HL-60/S4 treated with phorbol 12-myristate 13-acetate at 8.2 ng/mL for 4 days and 3 days (cell line): Measurements from ENCODE around the gene PFDN4.
"Not testable (repeated sequence)": the region's sequence is repeated elsewhere in the genome, so short reads cannot be mapped to it uniquely, and the experiment has no call there.

Experiments
- in situ Hi-C: fragments of 300-500 bp; cut with MboI; formaldehyde crosslinking; loops from 2 replicates; pipeline ENCODE4 v1.15.0; 2022; ENCODE audit warnings: low sequenced_read_pairs

PFDN4 gene

DNA sequence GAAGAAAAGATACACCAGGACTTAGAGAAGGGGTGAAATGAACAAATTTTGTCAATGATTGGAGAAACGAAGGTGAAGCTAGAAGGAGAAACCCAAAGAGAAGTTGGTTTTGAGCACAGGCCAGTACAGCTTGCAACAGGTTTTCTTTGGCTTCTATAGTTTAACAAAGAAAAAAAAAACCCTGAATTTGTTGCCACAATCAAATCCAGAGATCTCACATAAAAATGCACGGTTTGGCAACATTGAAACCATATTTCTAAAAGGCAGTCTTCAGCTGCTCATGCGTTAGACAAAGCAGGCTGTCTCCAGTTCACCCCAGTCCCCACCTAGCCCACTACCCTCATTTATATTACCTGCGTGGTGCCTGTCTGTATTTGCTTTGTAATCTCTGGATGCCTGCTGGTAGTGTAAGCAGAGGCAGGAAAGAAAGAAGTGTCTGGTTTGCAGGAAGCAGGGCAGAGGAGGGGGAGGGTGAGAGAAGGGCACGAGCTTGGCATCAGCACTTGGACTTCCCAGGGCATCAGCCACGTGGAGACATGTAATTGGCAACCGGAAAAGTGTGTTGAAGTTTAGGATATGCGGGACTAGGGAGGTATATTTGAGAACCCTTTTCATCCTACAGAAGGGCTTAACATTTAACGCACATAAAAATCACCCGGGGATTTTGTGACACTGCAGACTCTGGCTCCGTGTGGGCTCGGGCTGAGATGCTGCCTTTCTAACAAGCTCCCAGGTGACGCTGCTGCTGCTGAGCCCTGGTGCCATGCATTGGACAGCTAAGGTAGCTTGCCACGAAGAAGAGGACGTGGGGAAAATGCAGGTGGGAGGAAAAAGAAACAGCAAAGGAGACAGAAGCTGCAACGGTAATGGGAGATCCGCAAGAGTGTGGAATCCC is 14.4 kb downstream of the PFDN4 start:
- in situ Hi-C loops = loop anchor here (25.0 kb wide), 1 partner anchor 660 kb away; no protein-coding TSS in a partner anchor

DNA sequence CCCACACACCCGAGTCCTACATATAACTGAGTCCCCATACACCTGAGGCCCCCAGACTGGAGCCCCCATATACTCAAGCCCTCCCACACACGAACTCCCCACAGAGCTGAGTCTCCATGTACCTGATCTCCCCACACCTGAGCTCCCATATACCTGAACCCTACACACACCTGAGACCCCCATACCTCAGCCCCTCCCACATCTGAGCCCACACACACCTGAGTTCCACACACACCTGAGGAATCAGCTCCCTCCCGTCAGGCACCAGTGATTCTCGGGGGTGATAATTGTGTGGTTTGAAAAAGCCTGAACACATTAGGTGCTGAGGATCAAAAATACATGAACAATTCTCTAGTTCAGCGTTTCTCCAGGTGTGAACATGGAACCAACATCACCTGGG is 15.4 kb downstream of the PFDN4 start:
- in situ Hi-C loops = loop anchor here (25.0 kb wide), 1 partner anchor 661 kb away; no protein-coding TSS in a partner anchor

GRCh38 chr20:54223751-54224150 is 15.9 kb downstream of the PFDN4 start:
- in situ Hi-C loops = loop anchor here (25.0 kb wide), 1 partner anchor 661 kb away; no protein-coding TSS in a partner anchor

GRCh38 chr20:54224642-54225041 is 16.8 kb downstream of the PFDN4 start:
- in situ Hi-C loops = loop anchor here (25.0 kb wide), 1 partner anchor 662 kb away; no protein-coding TSS in a partner anchor

DNA sequence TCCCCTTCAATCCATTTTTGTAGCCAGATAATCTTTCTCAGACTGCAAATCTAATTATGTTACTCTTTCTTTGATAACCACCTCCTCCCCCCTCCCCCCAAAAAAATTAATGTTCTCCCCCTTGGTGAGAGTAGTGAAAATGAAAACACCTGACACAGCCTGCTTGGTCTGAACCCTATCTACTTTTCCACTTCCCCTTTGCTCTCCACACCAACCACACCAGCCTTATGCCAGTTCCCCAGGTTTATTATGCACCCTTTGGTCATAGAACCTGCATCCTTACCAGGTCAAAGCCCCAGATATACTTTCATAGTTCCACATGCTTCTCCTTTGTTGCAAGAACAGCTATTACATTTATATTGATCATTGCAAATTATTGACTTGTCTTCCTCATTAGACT is 19.4 kb downstream of the PFDN4 start:
- in situ Hi-C loops = no loop called here

- in situ Hi-C loops = no loop called here
These were observed 19.9 kb downstream of the PFDN4 start for GRCh38 chr20:54227751-54228150.

DNA sequence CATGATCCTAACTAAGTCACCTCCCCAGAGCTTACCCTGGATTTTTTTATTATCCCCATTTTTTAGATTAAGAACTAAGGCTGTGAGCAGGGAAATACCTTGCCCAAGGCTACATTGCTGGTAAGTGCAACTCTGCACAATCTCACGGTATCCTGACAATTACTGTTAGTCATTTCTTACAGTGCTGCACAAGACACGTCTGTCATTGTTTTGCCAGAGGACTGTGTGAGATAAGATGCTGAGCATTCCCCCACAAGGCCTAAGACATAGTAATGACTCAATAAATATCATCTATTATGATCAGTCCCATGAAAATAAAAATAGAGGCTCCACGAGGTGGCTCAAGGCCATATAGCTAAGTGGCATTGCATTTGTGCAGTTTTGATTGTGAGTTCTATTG is 21.0 kb downstream of the PFDN4 start:
- in situ Hi-C loops = no loop called here

- in situ Hi-C loops = no loop called here
These were observed 21.8 kb downstream of the PFDN4 start for GRCh38 chr20:54229566-54230160.

GRCh38 chr20:54231036-54231435 is 23.1 kb downstream of the PFDN4 start:
- in situ Hi-C loops = no loop called here

GRCh38 chr20:54234991-54235390 is 27.1 kb downstream of the PFDN4 start:
- in situ Hi-C loops = no loop called here

GRCh38 chr20:54237116-54237943 is 29.4 kb downstream of the PFDN4 start:
- in situ Hi-C loops = no loop called here

DNA sequence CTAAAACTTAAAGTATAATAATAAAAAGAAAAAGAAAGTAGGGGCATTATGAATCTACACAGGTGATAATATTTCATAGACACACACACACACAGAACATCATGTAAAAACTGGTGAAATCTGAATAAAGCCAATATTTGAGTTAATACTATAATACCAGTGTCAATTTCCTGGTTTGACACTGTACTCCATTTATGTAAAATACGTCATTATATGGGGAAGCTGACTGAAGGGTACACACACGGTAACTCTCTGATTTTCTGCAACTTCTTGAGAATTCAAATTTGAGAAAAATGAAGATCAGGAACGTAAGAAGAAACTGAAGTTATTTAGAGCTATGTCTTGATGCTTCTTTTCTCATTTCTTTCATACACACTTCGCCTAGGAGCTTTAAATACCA is 36.2 kb downstream of the PFDN4 start:
- in situ Hi-C loops = no loop called here

GRCh38 chr20:54248705-54249104 is 40.8 kb downstream of the PFDN4 start:
- in situ Hi-C loops = not testable (repeated sequence)

DNA sequence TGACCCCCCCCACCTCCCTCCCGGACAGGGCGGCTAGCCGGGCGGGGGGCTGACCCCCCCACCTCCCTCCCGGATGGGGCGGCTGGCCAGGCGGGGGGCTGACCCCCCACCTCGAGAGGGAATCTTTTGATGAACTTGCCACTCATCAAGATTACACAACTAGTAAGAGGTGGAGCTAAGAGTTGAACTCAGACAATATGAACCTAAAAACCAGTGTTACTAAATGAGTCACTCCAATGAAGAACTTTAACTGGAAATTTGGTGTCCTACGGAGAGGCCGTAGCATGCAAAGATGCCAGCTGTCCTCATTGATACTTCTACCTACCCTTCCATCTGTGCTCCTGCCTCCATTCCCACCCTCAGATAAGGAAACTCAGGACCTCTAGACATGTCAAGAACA is 42.8 kb downstream of the PFDN4 start:
- in situ Hi-C loops = no loop called here

GRCh38 chr20:54251096-54251495 is 43.2 kb downstream of the PFDN4 start:
- in situ Hi-C loops = no loop called here

DNA sequence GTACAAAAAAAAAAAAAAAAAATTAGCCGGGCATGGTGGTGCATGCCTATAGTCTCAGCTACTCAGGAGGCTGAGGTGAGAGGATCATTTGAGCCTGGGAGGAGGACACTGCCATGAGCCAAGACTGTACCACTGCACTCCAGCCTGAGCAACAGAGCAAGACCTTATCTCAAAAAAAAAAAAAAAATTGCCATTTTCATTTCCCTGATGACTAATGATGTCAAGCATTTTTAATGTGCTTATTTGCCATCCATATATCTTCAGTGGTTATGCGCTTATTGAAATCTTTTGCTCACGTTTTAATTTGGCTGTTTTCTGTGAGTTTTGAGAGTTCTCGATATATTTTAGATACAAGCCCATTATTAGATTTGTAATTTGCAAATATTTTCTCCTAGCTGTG is 46.7 kb downstream of the PFDN4 start:
- in situ Hi-C loops = no loop called here

DNA sequence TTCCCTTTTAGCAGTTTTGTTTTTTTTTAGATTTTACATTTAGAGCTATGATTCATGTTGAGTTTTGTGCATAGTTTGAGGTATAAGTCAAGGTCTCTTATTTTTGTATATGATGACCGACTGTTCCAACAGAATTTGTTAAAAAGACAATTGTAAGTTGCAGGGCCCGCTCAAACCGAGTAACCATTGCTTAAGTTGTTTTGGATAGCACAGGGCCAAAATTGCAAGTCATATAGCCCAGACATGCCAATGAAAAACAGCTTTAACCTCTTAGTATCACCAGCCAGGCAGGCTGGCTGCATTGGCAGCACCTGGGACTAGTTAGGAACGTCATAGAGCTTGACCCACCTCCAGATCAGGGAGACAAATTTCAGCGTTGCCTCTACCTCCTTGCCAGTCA is 47.3 kb downstream of the PFDN4 start:
- in situ Hi-C loops = no loop called here

- in situ Hi-C loops = no loop called here
These were observed 48.3 kb downstream of the PFDN4 start for GRCh38 chr20:54256202-54256601.

DNA sequence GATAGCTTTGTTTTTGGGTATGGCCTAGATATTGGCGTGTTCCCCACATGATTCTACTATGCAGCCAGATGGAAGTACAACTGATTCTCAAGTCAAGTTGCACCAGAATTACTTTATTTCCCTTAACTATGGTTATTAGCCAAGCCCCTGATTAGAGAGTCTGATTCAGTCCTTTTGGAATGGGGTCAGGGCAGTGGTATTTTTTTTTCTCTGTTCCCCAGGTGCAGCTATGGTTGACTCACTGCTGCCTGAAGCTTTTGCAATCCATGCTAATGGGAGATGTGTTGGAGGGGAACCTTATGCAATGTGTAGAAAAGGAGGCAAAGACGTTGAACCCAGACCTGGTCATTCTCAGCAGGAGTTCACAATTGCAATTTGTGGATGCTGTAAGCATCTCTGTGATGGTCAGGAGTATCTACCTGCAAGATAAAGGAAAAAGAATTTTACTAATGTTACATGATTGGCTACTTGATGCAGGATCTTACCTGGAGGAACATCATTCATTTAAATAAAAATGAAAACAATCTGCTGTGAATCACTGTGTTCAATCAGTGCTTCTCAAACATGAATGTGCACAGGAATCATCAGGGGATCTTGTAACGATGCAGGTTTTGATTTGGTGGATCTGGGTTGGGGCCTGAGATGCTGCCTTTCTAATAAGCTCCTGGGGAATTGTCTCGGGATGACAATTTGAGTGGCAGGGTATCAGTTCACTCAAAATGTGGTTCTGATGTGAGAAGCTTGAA is 49.4 kb downstream of the PFDN4 start:
- in situ Hi-C loops = no loop called here

- in situ Hi-C loops = no loop called here
These were observed 52.2 kb downstream of the PFDN4 start for GRCh38 chr20:54260116-54260515.

GRCh38 chr20:54262671-54263070 is 54.8 kb downstream of the PFDN4 start:
- in situ Hi-C loops = no loop called here
